Keratinocyte (primary cell): Measurements from ENCODE around the gene GSS. TPM values are rescaled to one million over a fixed set of nuclear protein-coding genes. Genes with fewer than 3 reads are reported as not detected.
"Not testable (repeated sequence)": the region's sequence is repeated elsewhere in the genome, so short reads cannot be mapped to it uniquely, and the experiment has no call there.

Experiments
- DNase-seq: peaks from one replicate; pipeline ENCODE4 v3.0.0-alpha.2; 2011; ENCODE audit warnings: low read depth, missing footprints, low spot score
- FAIRE-seq: peaks from 2 replicates; lab custom pipeline; 2011; peaks lifted over from hg19 to GRCh38; lab: Jason Lieb, UNC
- H2AFZ ChIP-seq: 2 replicates; pipeline ENCODE4 v1.6.0; 2012; ENCODE audit warnings: low read length, control low read depth, inconsistent platforms; ENCODE audit not compliant: control insufficient read depth
- H3K27ac ChIP-seq: 2 replicates; pipeline ENCODE4 v1.5.1; 2011; ENCODE audit warnings: low read length; ENCODE audit not compliant: control insufficient read depth, insufficient read depth
- H3K27me3 ChIP-seq: 3 replicates; pipeline ENCODE4 v1.6.0; 2011; ENCODE audit warnings: low read length; ENCODE audit not compliant: control insufficient read depth, insufficient read depth; ENCODE audit errors: extremely low read depth
- H3K36me3 ChIP-seq, 2 experiments: 2 replicates in 1 of 2; 3 replicates in 1 of 2; pipeline ENCODE4 v1.5.1; 2011; ENCODE audit warnings: low read length in 2 of 2, mild to moderate bottlenecking in 1 of 2; ENCODE audit not compliant: control insufficient read depth in 2 of 2, insufficient read depth in 2 of 2; ENCODE audit errors: extremely low read depth in 1 of 2
- H3K4me1 ChIP-seq: 3 replicates; pipeline ENCODE4 v1.5.1; 2011; ENCODE audit warnings: low read length; ENCODE audit not compliant: control insufficient read depth, insufficient read depth; ENCODE audit errors: extremely low read depth
- H3K4me2 ChIP-seq: 3 replicates; pipeline ENCODE4 v1.6.0; 2011; ENCODE audit warnings: low read depth, low read length; ENCODE audit not compliant: control insufficient read depth, insufficient read depth; ENCODE audit errors: extremely low read depth
- H3K4me3 ChIP-seq, 3 experiments: fragments of 200-600 bp in 1 of 3; sonication (generic) in 1 of 3; 2 replicates in 2 of 3; 3 replicates in 1 of 3; pipeline ENCODE4 v1.5.1; 2011 to 2016; ENCODE audit warnings: low read length in 3 of 3, mild to moderate bottlenecking in 3 of 3, control low read depth in 2 of 3, inconsistent platforms in 1 of 3, low read depth in 1 of 3, mixed read lengths in 1 of 3, mixed run types in 1 of 3, moderate library complexity in 1 of 3; ENCODE audit not compliant: control insufficient read depth in 2 of 3, insufficient read depth in 2 of 3; ENCODE audit errors: extremely low read depth in 1 of 3
- H3K79me2 ChIP-seq: 2 replicates; pipeline ENCODE4 v1.6.0; 2012; ENCODE audit warnings: low read length; ENCODE audit not compliant: control insufficient read depth, insufficient read depth
- H3K9ac ChIP-seq: 3 replicates; pipeline ENCODE4 v1.6.0; 2011; ENCODE audit warnings: low read length; ENCODE audit not compliant: control insufficient read depth, insufficient read depth; ENCODE audit errors: extremely low read depth
- H3K9me1 ChIP-seq: 3 replicates; pipeline ENCODE4 v1.6.0; 2011; ENCODE audit warnings: low read length; ENCODE audit not compliant: control insufficient read depth, insufficient read depth; ENCODE audit errors: extremely low read depth
- H3K9me3 ChIP-seq: 2 replicates; pipeline ENCODE4 v1.5.1; 2012; ENCODE audit warnings: low read depth, low read length; ENCODE audit not compliant: control insufficient read depth
- H4K20me1 ChIP-seq: 3 replicates; pipeline ENCODE4 v1.6.0; 2011; ENCODE audit warnings: low read length; ENCODE audit not compliant: control insufficient read depth, insufficient read depth; ENCODE audit errors: extremely low read depth
- EZH2 ChIP-seq: IDR thresholded peaks from one replicate; pipeline ENCODE4 v1.6.1; 2012; ENCODE audit warnings: inconsistent platforms, mild to moderate bottlenecking, low read length, moderate library complexity
- dilution Hi-C: fragments of 300-500 bp; cut with MboI; formaldehyde crosslinking; loops from one replicate; pipeline ENCODE4 v1.7.0; 2020; ENCODE audit warnings: low sequenced_read_pairs; ENCODE audit not compliant: extremely low pct_ligation_motif_present
- polyA plus RNA-seq, 5 experiments: library from polyadenylated mRNA; depleted of rRNA in 3 of 5; stranded (reverse) in 3 of 5; stranded (forward) in 1 of 5; unstranded in 1 of 5; fragments of >200 nt; gene quantifications; 1 replicate in 1 of 5; 2 replicates in 3 of 5; 3 replicates in 1 of 5; pipeline versions ENCODE4 v1.2.1 to v1.2.3, GENCODE V29; 2011 to 2012; ENCODE audit warnings: missing spikeins in 2 of 5, low read depth in 1 of 5, low replicate concordance in 1 of 5
- TF ChIP-seq, protein P1 (sequence below), 3 experiments: IDR thresholded peaks in 1 of 3; conservative IDR thresholded peaks in 1 of 3; optimal IDR thresholded peaks in 1 of 3; 2 replicates in 2 of 3; 3 replicates in 1 of 3; pipeline versions ENCODE3 to v1.5.1; 2011; ENCODE audit warnings: low read length in 3 of 3, mild to moderate bottlenecking in 3 of 3, moderate library complexity in 2 of 3, control low read depth in 1 of 3, inconsistent platforms in 1 of 3; ENCODE audit not compliant: insufficient read depth in 2 of 3; ENCODE audit errors: extremely low read depth in 1 of 3

The GSS gene
- polyA plus RNA-seq, 1 donor (not counting 4 experiments of a cell fraction or from before 2014, with no cell fraction given) = 101 TPM

GRCh38 chr20:34883087-34883688, 72.4 kb downstream of the GSS start:
- H3K36me3 ChIP-seq = peaks cover 14 to 20% of the 10 kb centered on the region in 2 experiments
- H4K20me1 ChIP-seq = no peaks in the 10 kb centered on the region
- no peak overlapping the region for H3K9ac ChIP-seq
- no peaks in the 10 kb centered on the region for H3K27me3 ChIP-seq
- H2AFZ ChIP-seq = no peak overlapping the region
- no peak for FAIRE-seq
- peaks cover 18% of the 10 kb centered on the region for H3K79me2 ChIP-seq
- dilution Hi-C loops = no loop called here
- DNase-seq = no peak
- H3K4me1 ChIP-seq = peaks cover 4% of the 10 kb centered on the region
- peaks cover 3% of the 10 kb centered on the region for H3K9me1 ChIP-seq
- H3K4me2 ChIP-seq = no peak overlapping the region
- H3K4me3 ChIP-seq = no peak overlapping the region
- TF ChIP-seq, protein P1, sequence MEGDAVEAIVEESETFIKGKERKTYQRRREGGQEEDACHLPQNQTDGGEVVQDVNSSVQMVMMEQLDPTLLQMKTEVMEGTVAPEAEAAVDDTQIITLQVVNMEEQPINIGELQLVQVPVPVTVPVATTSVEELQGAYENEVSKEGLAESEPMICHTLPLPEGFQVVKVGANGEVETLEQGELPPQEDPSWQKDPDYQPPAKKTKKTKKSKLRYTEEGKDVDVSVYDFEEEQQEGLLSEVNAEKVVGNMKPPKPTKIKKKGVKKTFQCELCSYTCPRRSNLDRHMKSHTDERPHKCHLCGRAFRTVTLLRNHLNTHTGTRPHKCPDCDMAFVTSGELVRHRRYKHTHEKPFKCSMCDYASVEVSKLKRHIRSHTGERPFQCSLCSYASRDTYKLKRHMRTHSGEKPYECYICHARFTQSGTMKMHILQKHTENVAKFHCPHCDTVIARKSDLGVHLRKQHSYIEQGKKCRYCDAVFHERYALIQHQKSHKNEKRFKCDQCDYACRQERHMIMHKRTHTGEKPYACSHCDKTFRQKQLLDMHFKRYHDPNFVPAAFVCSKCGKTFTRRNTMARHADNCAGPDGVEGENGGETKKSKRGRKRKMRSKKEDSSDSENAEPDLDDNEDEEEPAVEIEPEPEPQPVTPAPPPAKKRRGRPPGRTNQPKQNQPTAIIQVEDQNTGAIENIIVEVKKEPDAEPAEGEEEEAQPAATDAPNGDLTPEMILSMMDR (optimal IDR thresholded peaks at IDR 0.05 in 1 of 3, IDR thresholded peaks at IDR 0.05 in 1 of 3, conservative IDR thresholded peaks at IDR 0.05 in 1 of 3; ENCODE audit: extremely low read depth in 1 of 3, insufficient read depth in 2 of 3, low read length in 3 of 3) = no peak
- no peak for TF ChIP-seq EZH2
- H3K27ac ChIP-seq = no peak overlapping the region
- H3K9me3 ChIP-seq = no peaks in the 10 kb centered on the region

- DNase-seq (no peak), FAIRE-seq (no peak)
- dilution Hi-C loops = no loop called here
- H3K27ac ChIP-seq = no peak overlapping the region
- H3K9me1 ChIP-seq = peaks cover 5% of the 10 kb centered on the region
- TF ChIP-seq, protein P1 (optimal IDR thresholded peaks at IDR 0.05 in 1 of 3, IDR thresholded peaks at IDR 0.05 in 1 of 3, conservative IDR thresholded peaks at IDR 0.05 in 1 of 3; ENCODE audit: extremely low read depth in 1 of 3, insufficient read depth in 2 of 3, low read length in 3 of 3) = no peak
- TF ChIP-seq EZH2 = no peak
- peaks cover 14 to 20% of the 10 kb centered on the region in 2 experiments for H3K36me3 ChIP-seq
- no peak overlapping the region for H3K4me3 ChIP-seq
- H3K4me2 ChIP-seq = no peak overlapping the region
- H3K9me3 ChIP-seq = no peaks in the 10 kb centered on the region
- H3K27me3 ChIP-seq = no peaks in the 10 kb centered on the region
- no peaks in the 10 kb centered on the region for H4K20me1 ChIP-seq
- peaks cover 30% of the 10 kb centered on the region for H3K79me2 ChIP-seq
- H3K9ac ChIP-seq = no peak overlapping the region
- H3K4me1 ChIP-seq = peaks cover 10% of the 10 kb centered on the region
- no peak overlapping the region for H2AFZ ChIP-seq
Measured at GRCh38 chr20:34881689-34882088, 73.9 kb downstream of the GSS start.

DNA sequence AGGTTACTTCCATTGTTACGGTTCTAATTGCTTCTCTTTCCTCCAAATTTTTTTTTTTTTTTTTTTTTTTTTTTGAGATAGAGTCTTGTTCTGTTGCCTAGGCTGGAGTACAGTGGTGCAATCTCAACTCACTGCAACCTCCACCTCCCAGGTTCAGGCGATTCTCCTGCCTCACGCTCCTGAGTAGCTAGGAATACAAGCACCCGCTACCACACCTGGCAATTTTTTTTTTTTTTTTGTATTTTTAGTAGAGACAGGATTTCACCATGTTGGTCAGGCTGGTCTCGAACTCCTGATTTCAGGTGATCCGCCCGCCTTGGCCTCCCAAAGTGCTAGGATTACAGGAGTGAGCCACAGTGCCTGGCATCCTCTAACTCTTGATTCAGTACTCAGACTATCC, 74.6 kb downstream of the GSS start:
- H3K9me1 ChIP-seq, H3K4me3 ChIP-seq, H3K4me2 ChIP-seq, H3K9me3 ChIP-seq, FAIRE-seq, H4K20me1 ChIP-seq, H2AFZ ChIP-seq, H3K27me3 ChIP-seq, H3K27ac ChIP-seq, H3K9ac ChIP-seq, dilution Hi-C loops, DNase-seq: not testable (repeated sequence)
- Histone ChIP-seq H3K4me1 (peaks cover 10% of the 10 kb centered on the region), H3K79me2 (peaks cover 31% of the 10 kb centered on the region), H3K36me3 (peaks cover 14 to 20% of the 10 kb centered on the region in 2 experiments)
